ENCODE data around the gene IL31. TPM values are rescaled to one million over a fixed set of nuclear protein-coding genes. Genes with fewer than 3 reads are reported as not detected.

Gene IL31
- total and polyA plus RNA-seq, 9 donors, result not detected

- no peak for DNase-seq
- H3K27ac ChIP-seq (ENCODE audit: low read length), result no peak overlapping the region
- 100% methylated on average over 1 of the region's 6 CpGs for WGBS (ENCODE audit: insufficient coverage)
These were observed 31.2 kb downstream of the IL31 start for GRCh38 chr12:122142857-122143256.

GRCh38 chr12:122141911-122142725, 31.9 kb downstream of the IL31 start:
- DNase-seq, result no peak
- Histone ChIP-seq H3K27me3 (ENCODE audit: control insufficient read depth, insufficient read depth, low read length) (no peaks in the 10 kb centered on the region), H3K4me1 (ENCODE audit: control insufficient read depth, insufficient read depth, low read length) (peaks cover 10% of the 10 kb centered on the region), H3K9me3 (replicated peaks; ENCODE audit: control insufficient read depth, low read depth, low read length) (no peaks in the 10 kb centered on the region), H3K36me3 (ENCODE audit: control insufficient read depth, insufficient read depth, low read length) (peaks cover 69% of the 10 kb centered on the region), H3K4me3 (ENCODE audit: low read length) (no peak overlapping the region), H3K27ac (ENCODE audit: low read length) (no peak overlapping the region)
- 81% methylated on average over 21 of the region's 21 CpGs for WGBS (ENCODE audit: insufficient coverage)

More at GRCh38 chr12:122142857-122143256, 31.2 kb downstream of the IL31 start:
- Histone ChIP-seq H3K4me3 (ENCODE audit: low read length) (no peak overlapping the region), H3K36me3 (ENCODE audit: control insufficient read depth, insufficient read depth, low read length) (peaks cover 61% of the 10 kb centered on the region), H3K4me1 (ENCODE audit: control insufficient read depth, insufficient read depth, low read length) (peaks cover 10% of the 10 kb centered on the region), H3K9me3 (replicated peaks; ENCODE audit: control insufficient read depth, low read depth, low read length) (no peaks in the 10 kb centered on the region), H3K27me3 (ENCODE audit: control insufficient read depth, insufficient read depth, low read length) (no peaks in the 10 kb centered on the region)

- Histone ChIP-seq H3K36me3 (ENCODE audit: control insufficient read depth, insufficient read depth, low read length) (peaks cover 79% of the 10 kb centered on the region), H3K27me3 (ENCODE audit: control insufficient read depth, insufficient read depth, low read length) (no peaks in the 10 kb centered on the region), H3K27ac (ENCODE audit: low read length) (no peak overlapping the region), H3K9me3 (replicated peaks; ENCODE audit: control insufficient read depth, low read depth, low read length) (no peaks in the 10 kb centered on the region), H3K4me3 (ENCODE audit: low read length) (no peak overlapping the region), H3K4me1 (ENCODE audit: control insufficient read depth, insufficient read depth, low read length) (peaks cover 10% of the 10 kb centered on the region)
- WGBS (ENCODE audit: insufficient coverage), result 95% methylated on average over 18 of the region's 19 CpGs
- DNase-seq, result no peak
These were observed 33.4 kb downstream of the IL31 start for GRCh38 chr12:122140467-122141257.

GRCh38 chr12:122139941-122140340, 34.1 kb downstream of the IL31 start:
- H3K27me3 ChIP-seq (ENCODE audit: control insufficient read depth, insufficient read depth, low read length), result no peaks in the 10 kb centered on the region
- H3K9me3 ChIP-seq (replicated peaks; ENCODE audit: control insufficient read depth, low read depth, low read length), result no peaks in the 10 kb centered on the region
- no peak overlapping the region for H3K27ac ChIP-seq (ENCODE audit: low read length)
- 43% methylated on average over 4 of the region's 8 CpGs for WGBS (ENCODE audit: insufficient coverage)
- H3K4me1 ChIP-seq (ENCODE audit: control insufficient read depth, insufficient read depth, low read length), result peaks cover 10% of the 10 kb centered on the region
- H3K36me3 ChIP-seq (ENCODE audit: control insufficient read depth, insufficient read depth, low read length), result peaks cover 81% of the 10 kb centered on the region
- no peak for DNase-seq
- H3K4me3 ChIP-seq (ENCODE audit: low read length), result no peak overlapping the region

GRCh38 chr12:122139266-122139665, 34.8 kb downstream of the IL31 start:
- Histone ChIP-seq H3K27ac (ENCODE audit: low read length) (no peak overlapping the region), H3K36me3 (ENCODE audit: control insufficient read depth, insufficient read depth, low read length) (peaks cover 82% of the 10 kb centered on the region), H3K27me3 (ENCODE audit: control insufficient read depth, insufficient read depth, low read length) (no peaks in the 10 kb centered on the region), H3K4me1 (ENCODE audit: control insufficient read depth, insufficient read depth, low read length) (peaks cover 10% of the 10 kb centered on the region), H3K9me3 (replicated peaks; ENCODE audit: control insufficient read depth, low read depth, low read length) (no peaks in the 10 kb centered on the region), H3K4me3 (ENCODE audit: low read length) (no peak overlapping the region)
- WGBS (ENCODE audit: insufficient coverage), result 92% methylated on average over 7 of the region's 15 CpGs
- DNase-seq, result no peak

GRCh38 chr12:122138616-122139015, 35.4 kb downstream of the IL31 start:
- no peak overlapping the region for H3K27ac ChIP-seq (ENCODE audit: low read length)
- 84% methylated on average over 11 of the region's 11 CpGs for WGBS (ENCODE audit: insufficient coverage)
- no peak for DNase-seq
- H3K4me1 ChIP-seq (ENCODE audit: control insufficient read depth, insufficient read depth, low read length), result peaks cover 10% of the 10 kb centered on the region
- H3K4me3 ChIP-seq (ENCODE audit: low read length), result no peak overlapping the region
- no peaks in the 10 kb centered on the region for H3K27me3 ChIP-seq (ENCODE audit: control insufficient read depth, insufficient read depth, low read length)
- no peaks in the 10 kb centered on the region for H3K9me3 ChIP-seq (replicated peaks; ENCODE audit: control insufficient read depth, low read depth, low read length)
- H3K36me3 ChIP-seq (ENCODE audit: control insufficient read depth, insufficient read depth, low read length), result peaks cover 80% of the 10 kb centered on the region

GRCh38 chr12:122138181-122138580, 35.8 kb downstream of the IL31 start:
- Histone ChIP-seq H3K4me3 (ENCODE audit: low read length) (no peak overlapping the region), H3K36me3 (ENCODE audit: control insufficient read depth, insufficient read depth, low read length) (peaks cover 80% of the 10 kb centered on the region), H3K9me3 (replicated peaks; ENCODE audit: control insufficient read depth, low read depth, low read length) (no peaks in the 10 kb centered on the region), H3K27me3 (ENCODE audit: control insufficient read depth, insufficient read depth, low read length) (no peaks in the 10 kb centered on the region), H3K27ac (ENCODE audit: low read length) (no peak overlapping the region), H3K4me1 (ENCODE audit: control insufficient read depth, insufficient read depth, low read length) (peaks cover 10% of the 10 kb centered on the region)
- WGBS (ENCODE audit: insufficient coverage), result 88% methylated on average over 11 of the region's 11 CpGs
- DNase-seq, result no peak

GRCh38 chr12:122137681-122138080, 36.3 kb downstream of the IL31 start:
- H3K36me3 ChIP-seq (ENCODE audit: control insufficient read depth, insufficient read depth, low read length), result peaks cover 80% of the 10 kb centered on the region
- DNase-seq, result no peak
- WGBS (ENCODE audit: insufficient coverage), result 51% methylated on average over 11 of the region's 11 CpGs
- no peak overlapping the region for H3K27ac ChIP-seq (ENCODE audit: low read length)
- H3K4me3 ChIP-seq (ENCODE audit: low read length), result no peak overlapping the region
- H3K4me1 ChIP-seq (ENCODE audit: control insufficient read depth, insufficient read depth, low read length), result peaks cover 9% of the 10 kb centered on the region
- no peaks in the 10 kb centered on the region for H3K27me3 ChIP-seq (ENCODE audit: control insufficient read depth, insufficient read depth, low read length)
- H3K9me3 ChIP-seq (replicated peaks; ENCODE audit: control insufficient read depth, low read depth, low read length), result no peaks in the 10 kb centered on the region

GRCh38 chr12:122137229-122137628, 36.8 kb downstream of the IL31 start:
- no peaks in the 10 kb centered on the region for H3K27me3 ChIP-seq (ENCODE audit: control insufficient read depth, insufficient read depth, low read length)
- no peak overlapping the region for H3K4me3 ChIP-seq (ENCODE audit: low read length)
- H3K9me3 ChIP-seq (replicated peaks; ENCODE audit: control insufficient read depth, low read depth, low read length), result no peaks in the 10 kb centered on the region
- peaks cover 80% of the 10 kb centered on the region for H3K36me3 ChIP-seq (ENCODE audit: control insufficient read depth, insufficient read depth, low read length)
- no peak overlapping the region for H3K27ac ChIP-seq (ENCODE audit: low read length)
- WGBS (ENCODE audit: insufficient coverage), result 36% methylated on average over 10 of the region's 10 CpGs
- peaks cover 5% of the 10 kb centered on the region for H3K4me1 ChIP-seq (ENCODE audit: control insufficient read depth, insufficient read depth, low read length)
- no peak for DNase-seq

- peaks cover 75% of the 10 kb centered on the region for H3K36me3 ChIP-seq (ENCODE audit: control insufficient read depth, insufficient read depth, low read length)
These were observed 38.5 kb downstream of the IL31 start for GRCh38 chr12:122135437-122136031.

More at GRCh38 chr12:122135437-122136031, 38.5 kb downstream of the IL31 start:
- 94% methylated on average over 16 of the region's 18 CpGs for WGBS (ENCODE audit: insufficient coverage)
- no peak for DNase-seq
- no peaks in the 10 kb centered on the region for H3K27me3 ChIP-seq (ENCODE audit: control insufficient read depth, insufficient read depth, low read length)
- peaks cover 6% of the 10 kb centered on the region for H3K4me1 ChIP-seq (ENCODE audit: control insufficient read depth, insufficient read depth, low read length)
- no peaks in the 10 kb centered on the region for H3K9me3 ChIP-seq (replicated peaks; ENCODE audit: control insufficient read depth, low read depth, low read length)
- no peak overlapping the region for H3K27ac ChIP-seq (ENCODE audit: low read length)
- no peak overlapping the region for H3K4me3 ChIP-seq (ENCODE audit: low read length)

Measured in muscle of leg (tissue), 11 donors.